ENCODE data around the gene TRIO.

The TRIO gene

GRCh38 chr5:14136228-14136627, 6.9 kb upstream of the TRIO start:
- no peaks in the 10 kb centered on the region for H3K4me1 ChIP-seq (ENCODE audit: control insufficient read depth in 1 of 2, insufficient read depth in 1 of 2, low read depth in 1 of 2, low read length in 1 of 2)
- no peak overlapping the region for H3K4me3 ChIP-seq (ENCODE audit: low read depth in 1 of 2, low read length in 1 of 2)
- no peaks in the 10 kb centered on the region for H3K36me3 ChIP-seq
- H3K27me3 ChIP-seq: peaks cover 26% of the 10 kb centered on the region
- H3K27ac ChIP-seq: no peak overlapping the region
- H3K9me3 ChIP-seq: no peaks in the 10 kb centered on the region
- no peak for TF ChIP-seq CTCF (IDR thresholded peaks at IDR 0.05)

- Histone ChIP-seq H3K9me3 (no peaks in the 10 kb centered on the region), H3K27ac (no peak overlapping the region), H3K4me3 (ENCODE audit: low read depth in 1 of 2, low read length in 1 of 2) (no peak overlapping the region), H3K36me3 (no peaks in the 10 kb centered on the region), H3K27me3 (peaks cover 45% of the 10 kb centered on the region), H3K4me1 (ENCODE audit: control insufficient read depth in 1 of 2, insufficient read depth in 1 of 2, low read depth in 1 of 2, low read length in 1 of 2) (peaks cover 8 to 10% of the 10 kb centered on the region in 2 experiments)
- no peak for TF ChIP-seq CTCF (IDR thresholded peaks at IDR 0.05)
Observed at GRCh38 chr5:14138608-14139540, 4.3 kb upstream of the TRIO start.

- Histone ChIP-seq H3K27ac (no peak overlapping the region), H3K4me1 (ENCODE audit: control insufficient read depth in 1 of 2, insufficient read depth in 1 of 2, low read depth in 1 of 2, low read length in 1 of 2) (peaks cover 18 to 21% of the 10 kb centered on the region in 2 experiments), H3K4me3 (ENCODE audit: low read depth in 1 of 2, low read length in 1 of 2) (no peak overlapping the region), H3K27me3 (peaks cover 74% of the 10 kb centered on the region), H3K36me3 (no peaks in the 10 kb centered on the region), H3K9me3 (no peaks in the 10 kb centered on the region)
- no peak for TF ChIP-seq CTCF (IDR thresholded peaks at IDR 0.05)
Observed at GRCh38 chr5:14141764-14142163, 1.4 kb upstream of the TRIO start.

GRCh38 chr5:14142202-14142826, 828 bp upstream of the TRIO start:
- no peak for TF ChIP-seq CTCF (IDR thresholded peaks at IDR 0.05)
- no peak overlapping the region for H3K27ac ChIP-seq

GRCh38 chr5:14143546-14143840, 351 bp downstream of the TRIO start:
- no peaks in the 10 kb centered on the region for H3K36me3 ChIP-seq
- H3K27ac ChIP-seq: no peak overlapping the region
- no peaks in the 10 kb centered on the region for H3K9me3 ChIP-seq
- H3K27me3 ChIP-seq: peaks cover 71% of the 10 kb centered on the region
- H3K4me3 ChIP-seq (ENCODE audit: low read depth in 1 of 2, low read length in 1 of 2): peak overlapping the region; percentile 75 to 78
- H3K4me1 ChIP-seq (ENCODE audit: control insufficient read depth in 1 of 2, insufficient read depth in 1 of 2, low read depth in 1 of 2, low read length in 1 of 2): peaks cover 18 to 21% of the 10 kb centered on the region in 2 experiments
- TF ChIP-seq CTCF (IDR thresholded peaks at IDR 0.05): no peak

More at GRCh38 chr5:14142202-14142826, 828 bp upstream of the TRIO start:
- Histone ChIP-seq H3K4me1 (ENCODE audit: control insufficient read depth in 1 of 2, insufficient read depth in 1 of 2, low read depth in 1 of 2, low read length in 1 of 2) (peaks cover 18 to 21% of the 10 kb centered on the region in 2 experiments), H3K4me3 (ENCODE audit: low read depth in 1 of 2, low read length in 1 of 2) (peak overlapping the region; percentile 78 to 84), H3K9me3 (no peaks in the 10 kb centered on the region), H3K27me3 (peaks cover 75% of the 10 kb centered on the region), H3K36me3 (no peaks in the 10 kb centered on the region)

All from neutrophil (primary cell).